ENCODE measurements around the gene MRPS25. TPM values are rescaled to one million over a fixed set of nuclear protein-coding genes. Genes with fewer than 3 reads are reported as not detected.
A peak's percentile ranks its signal among the peaks of the same experiment; 100 is the strongest.

MRPS25 gene
- total RNA-seq, 1 donor from 2014 or later = 49.0 TPM

GRCh38 chr3:15108869-15109268, 43.8 kb upstream of the MRPS25 start:
- H3K27me3 Mint-ChIP-seq = peaks cover 3% of the 10 kb centered on the region
- no peak overlapping the region for H3K27ac Mint-ChIP-seq
- TF ChIP-seq CTCF (IDR thresholded peaks at IDR 0.05; ENCODE audit: unreplicated experiment) = no peak
- no peak for DNase-seq (ENCODE audit: low spot score, unreplicated experiment)
- H3K36me3 Mint-ChIP-seq (ENCODE audit: insufficient read depth) = no peaks in the 10 kb centered on the region
- H3K4me1 Mint-ChIP-seq (ENCODE audit: low read depth) = peaks cover 6% of the 10 kb centered on the region
- H3K4me3 Mint-ChIP-seq (ENCODE audit: low read depth) = no peak overlapping the region
- no peaks in the 10 kb centered on the region for H3K9me3 Mint-ChIP-seq (ENCODE audit: low read depth)

- Mint-ChIP-seq H3K4me1 (ENCODE audit: low read depth) (peaks cover 5% of the 10 kb centered on the region), H3K9me3 (ENCODE audit: low read depth) (no peaks in the 10 kb centered on the region), H3K27ac (no peak overlapping the region), H3K36me3 (ENCODE audit: insufficient read depth) (no peaks in the 10 kb centered on the region), H3K27me3 (peaks cover 3% of the 10 kb centered on the region), H3K4me3 (ENCODE audit: low read depth) (no peak overlapping the region)
- peak; percentile 64 for DNase-seq (ENCODE audit: low spot score, unreplicated experiment)
- peak; percentile 93 for TF ChIP-seq CTCF (IDR thresholded peaks at IDR 0.05; ENCODE audit: unreplicated experiment)
Observed at GRCh38 chr3:15108082-15108545, 43.0 kb upstream of the MRPS25 start.

GRCh38 chr3:15107075-15107947, 42.2 kb upstream of the MRPS25 start:
- Mint-ChIP-seq H3K27me3 (peaks cover 3% of the 10 kb centered on the region), H3K4me3 (ENCODE audit: low read depth) (no peak overlapping the region), H3K36me3 (ENCODE audit: insufficient read depth) (no peaks in the 10 kb centered on the region), H3K4me1 (ENCODE audit: low read depth) (peaks cover 8% of the 10 kb centered on the region), H3K27ac (no peak overlapping the region), H3K9me3 (ENCODE audit: low read depth) (no peaks in the 10 kb centered on the region)
- no peak for DNase-seq (ENCODE audit: low spot score, unreplicated experiment)
- no peak for TF ChIP-seq CTCF (IDR thresholded peaks at IDR 0.05; ENCODE audit: unreplicated experiment)

- Mint-ChIP-seq H3K27ac (no peak overlapping the region), H3K27me3 (no peaks in the 10 kb centered on the region), H3K9me3 (ENCODE audit: low read depth) (no peaks in the 10 kb centered on the region), H3K4me3 (ENCODE audit: low read depth) (no peak overlapping the region), H3K4me1 (ENCODE audit: low read depth) (peaks cover 11% of the 10 kb centered on the region), H3K36me3 (ENCODE audit: insufficient read depth) (no peaks in the 10 kb centered on the region)
- TF ChIP-seq CTCF (IDR thresholded peaks at IDR 0.05; ENCODE audit: unreplicated experiment) = no peak
- no peak for DNase-seq (ENCODE audit: low spot score, unreplicated experiment)
Observed at GRCh38 chr3:15102836-15103235, 37.7 kb upstream of the MRPS25 start.

GRCh38 chr3:15102256-15102655, 37.1 kb upstream of the MRPS25 start:
- H3K9me3 Mint-ChIP-seq (ENCODE audit: low read depth) = no peaks in the 10 kb centered on the region
- no peaks in the 10 kb centered on the region for H3K27me3 Mint-ChIP-seq
- H3K4me1 Mint-ChIP-seq (ENCODE audit: low read depth) = peaks cover 12% of the 10 kb centered on the region
- H3K36me3 Mint-ChIP-seq (ENCODE audit: insufficient read depth) = no peaks in the 10 kb centered on the region
- TF ChIP-seq CTCF (IDR thresholded peaks at IDR 0.05; ENCODE audit: unreplicated experiment) = no peak
- no peak overlapping the region for H3K4me3 Mint-ChIP-seq (ENCODE audit: low read depth)
- DNase-seq (ENCODE audit: low spot score, unreplicated experiment) = no peak
- no peak overlapping the region for H3K27ac Mint-ChIP-seq
